ENCODE measurements around the gene ZFYVE28.

ZFYVE28 gene

GRCh38 chr4:2331519-2332200, 86.8 kb downstream of the ZFYVE28 start:
- no peak for DNase-seq

- no peak for DNase-seq
Observed at GRCh38 chr4:2331043-2331420, 87.4 kb downstream of the ZFYVE28 start.

GRCh38 chr4:2330091-2331042, 88.1 kb downstream of the ZFYVE28 start:
- no peak for DNase-seq

- no peak for DNase-seq
Observed at GRCh38 chr4:2327579-2327978, 90.9 kb downstream of the ZFYVE28 start.

GRCh38 chr4:2324891-2325290, 93.6 kb downstream of the ZFYVE28 start:
- no peak for DNase-seq

- no peak for DNase-seq
Observed at GRCh38 chr4:2322841-2323240, 95.6 kb downstream of the ZFYVE28 start.

- no peak for DNase-seq
Observed at GRCh38 chr4:2322227-2322626, 96.2 kb downstream of the ZFYVE28 start.

- DNase-seq: no peak
Observed at GRCh38 chr4:2321279-2322196, 96.9 kb downstream of the ZFYVE28 start.

GRCh38 chr4:2320746-2321145, 97.7 kb downstream of the ZFYVE28 start:
- DNase-seq: no peak

- no peak for DNase-seq
Observed at GRCh38 chr4:2320152-2320551, 98.3 kb downstream of the ZFYVE28 start.

GRCh38 chr4:2318885-2319284, 99.6 kb downstream of the ZFYVE28 start:
- no peak for DNase-seq

GRCh38 chr4:2318476-2318875, 100.0 kb downstream of the ZFYVE28 start:
- DNase-seq: no peak

- DNase-seq: no peak
Observed at GRCh38 chr4:2313366-2313765, 105.1 kb downstream of the ZFYVE28 start.

GRCh38 chr4:2306773-2307410, 111.6 kb downstream of the ZFYVE28 start:
- no peak for DNase-seq

GRCh38 chr4:2305766-2306501, 112.5 kb downstream of the ZFYVE28 start:
- DNase-seq: no peak

GRCh38 chr4:2304877-2305561, 113.4 kb downstream of the ZFYVE28 start:
- DNase-seq: no peak

- no peak for DNase-seq
Observed at GRCh38 chr4:2304321-2304876, 114.0 kb downstream of the ZFYVE28 start.

GRCh38 chr4:2303686-2304320, 114.6 kb downstream of the ZFYVE28 start:
- no peak for DNase-seq

GRCh38 chr4:2303121-2303685, 115.2 kb downstream of the ZFYVE28 start:
- no peak for DNase-seq
